Neural cell (in vitro differentiated cells): ENCODE measurements around the gene TFDP1. TPM values are rescaled to one million over a fixed set of nuclear protein-coding genes. Genes with fewer than 3 reads are reported as not detected.

ENCODE experiments used
- H2AFZ ChIP-seq: fragments of 200-600, 300-800 bp; sonication (generic), shearing (Covaris generic); 2 replicates; pipeline ENCODE4 v1.6.0; 2014; ENCODE audit warnings: low read depth, mild to moderate bottlenecking, antibody characterized with exemption, low read length, moderate library complexity
- H3F3A ChIP-seq: fragments of 200-600 bp; shearing (Covaris generic); 2 replicates; pipeline ENCODE4 v1.6.1; 2016; ENCODE audit warnings: mild to moderate bottlenecking, moderate library complexity, mixed read lengths, antibody characterized with exemption, low read length; ENCODE audit not compliant: insufficient read depth, poor library complexity, severe bottlenecking
- H3K27ac ChIP-seq: fragments of 200-600, 300-800 bp; sonication (generic), shearing (Covaris generic); 2 replicates; pipeline ENCODE4 v1.5.1; 2014; ENCODE audit warnings: mild to moderate bottlenecking, low read length, moderate library complexity
- H3K27me3 ChIP-seq: fragments of 300-800, 200-600 bp; sonication (generic), shearing (Covaris generic); 2 replicates; pipeline ENCODE4 v1.6.0; 2014; ENCODE audit warnings: mild to moderate bottlenecking, low read depth, low read length, moderate library complexity; ENCODE audit not compliant: insufficient read depth
- H3K36me3 ChIP-seq: fragments of 300-800, 200-600 bp; sonication (generic), shearing (Covaris generic); 2 replicates; pipeline ENCODE4 v1.5.1; 2014; ENCODE audit warnings: mild to moderate bottlenecking, antibody characterized with exemption, low read length, moderate library complexity; ENCODE audit not compliant: insufficient read depth
- H3K4me2 ChIP-seq: fragments of 300-800, 200-600 bp; sonication (generic), shearing (Covaris generic); 2 replicates; pipeline ENCODE4 v1.6.0; 2014; ENCODE audit warnings: mild to moderate bottlenecking, low read length
- H3K4me3 ChIP-seq: fragments of 300-800, 200-600 bp; sonication (generic), shearing (Covaris generic); 2 replicates; pipeline ENCODE4 v1.5.1; 2014; ENCODE audit warnings: mild to moderate bottlenecking, low read length, moderate library complexity
- H3K79me2 ChIP-seq: fragments of 200-600 bp; shearing (Covaris generic); replicated peaks from 2 replicates; pipeline ENCODE4 v1.6.0; 2014; ENCODE audit warnings: mild to moderate bottlenecking, low read length, moderate library complexity; ENCODE audit not compliant: insufficient read depth
- H3K9ac ChIP-seq: fragments of 300-800, 200-600 bp; sonication (generic), shearing (Covaris generic); 2 replicates; pipeline ENCODE4 v1.6.1; 2016; ENCODE audit warnings: mild to moderate bottlenecking, low read length, mixed read lengths
- H3K9me2 ChIP-seq: fragments of 200-600 bp; shearing (Covaris generic); 2 replicates; pipeline ENCODE4 v1.6.1; 2016; ENCODE audit warnings: mild to moderate bottlenecking, low read length, mixed read lengths; ENCODE audit not compliant: insufficient read depth
- H3K9me3 ChIP-seq: fragments of 200-600, 300-800 bp; sonication (generic), shearing (Covaris generic); 2 replicates; pipeline ENCODE4 v1.6.1; 2016; ENCODE audit warnings: mild to moderate bottlenecking, mixed run types, low read length, moderate library complexity, mixed read lengths
- H4K20me1 ChIP-seq: fragments of 200-600 bp; shearing (Covaris generic); 2 replicates; pipeline ENCODE4 v1.6.1; 2016; ENCODE audit warnings: mild to moderate bottlenecking, mixed run types; ENCODE audit not compliant: insufficient read depth
- EP300 ChIP-seq: fragments of 450-650 bp; conservative IDR thresholded peaks from 2 replicates; pipeline ENCODE4 v1.6.1; 2014; ENCODE audit warnings: antibody characterized with exemption, mild to moderate bottlenecking, moderate library complexity; ENCODE audit not compliant: poor library complexity, severe bottlenecking
- EZH2 ChIP-seq: fragments of 200-600, 300-800 bp; shearing (Covaris generic), sonication (generic); IDR thresholded peaks from 2 replicates; pipeline ENCODE4 v1.6.1; 2014; ENCODE audit warnings: antibody characterized with exemption, low read length, borderline replicate concordance, mild to moderate bottlenecking; ENCODE audit not compliant: insufficient read depth, poor library complexity, severe bottlenecking
- MXI1 ChIP-seq: fragments of 450-650 bp; conservative IDR thresholded peaks from 2 replicates; pipeline ENCODE4 v1.6.1; 2014; ENCODE audit warnings: antibody characterized with exemption, mild to moderate bottlenecking; ENCODE audit not compliant: poor library complexity, severe bottlenecking
- POLR2AphosphoS5 ChIP-seq: IDR thresholded peaks from 2 replicates; pipeline ENCODE4 v1.6.1; 2012
- RAD21 ChIP-seq: fragments of 450-650 bp; conservative IDR thresholded peaks from 2 replicates; pipeline ENCODE4 v1.6.1; 2014; ENCODE audit warnings: antibody characterized with exemption, mild to moderate bottlenecking, moderate library complexity
- SMC3 ChIP-seq: fragments of 450-650 bp; conservative IDR thresholded peaks from 2 replicates; pipeline ENCODE4 v1.6.1; 2014; ENCODE audit warnings: antibody characterized with exemption, mild to moderate bottlenecking, moderate library complexity; ENCODE audit not compliant: poor library complexity
- TAF1 ChIP-seq: IDR thresholded peaks from 2 replicates; pipeline ENCODE4 v1.6.1; 2012; ENCODE audit warnings: low read depth
- polyA plus RNA-seq: library from polyadenylated mRNA; depleted of rRNA; stranded (reverse); fragments of >200 nt; gene quantifications from 2 replicates; pipeline ENCODE4 v1.2.3, GENCODE V29; 2014
- TF ChIP-seq, protein P1 (sequence below): fragments of 450-650 bp; IDR thresholded peaks from 2 replicates; pipeline ENCODE4 v1.5.1; 2014; ENCODE audit warnings: antibody characterized with exemption, mild to moderate bottlenecking, moderate library complexity; ENCODE audit not compliant: poor library complexity, severe bottlenecking
- TF ChIP-seq, protein P2 (sequence below): IDR thresholded peaks from 2 replicates; pipeline ENCODE4 v1.6.1; 2012; ENCODE audit warnings: borderline replicate concordance

The TFDP1 gene
- polyA plus RNA-seq, 1 donor from 2014 or later: 81.2 TPM

DNA sequence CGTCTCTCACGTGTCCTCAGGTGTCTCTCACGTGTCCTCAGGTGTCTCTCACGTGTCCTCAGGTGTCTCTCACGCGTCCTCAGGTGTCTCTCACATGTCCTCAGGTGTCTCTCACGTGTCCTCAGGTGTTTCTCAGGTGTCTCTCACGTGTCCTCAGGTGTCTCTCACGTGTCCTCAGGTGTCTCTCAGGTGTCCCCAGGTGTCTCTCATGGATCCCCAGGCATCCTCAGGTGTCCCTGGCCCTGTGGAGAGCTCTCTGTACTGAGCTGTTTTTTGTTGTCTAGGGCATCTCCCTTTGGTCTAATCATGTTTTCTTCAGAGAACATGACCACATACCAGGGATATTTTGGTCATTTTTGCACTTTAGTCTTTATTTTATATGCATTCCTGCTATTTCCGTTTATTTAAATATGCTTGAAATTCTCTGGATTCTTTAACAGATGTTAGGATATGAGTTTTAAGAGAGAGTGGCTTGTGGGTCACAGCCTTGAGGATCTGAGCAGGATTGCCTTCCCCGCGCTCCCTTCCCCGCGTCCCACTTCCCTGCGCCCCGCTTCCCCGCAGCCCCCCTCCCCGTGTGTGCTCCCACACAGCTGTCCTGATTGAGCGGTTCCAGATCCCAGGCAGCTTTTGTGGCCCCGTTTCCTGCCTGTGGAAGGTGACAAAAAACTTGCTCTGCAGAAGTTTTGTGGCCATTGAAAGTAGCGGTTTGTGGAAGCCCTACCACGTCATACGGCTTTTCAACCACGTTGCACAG lies 41.6 kb downstream of the TFDP1 start:
- no peaks in the 10 kb centered on the region for H3K36me3 ChIP-seq
- no peak overlapping the region for H3K27ac ChIP-seq
- H4K20me1 ChIP-seq: no peaks in the 10 kb centered on the region
- no peaks in the 10 kb centered on the region for H3K9me3 ChIP-seq
- H3F3A ChIP-seq: no peaks in the 10 kb centered on the region
- H3K27me3 ChIP-seq: no peaks in the 10 kb centered on the region
- no peak overlapping the region for H3K4me2 ChIP-seq
- TF ChIP-seq RAD21: no peak
- TF ChIP-seq, protein P1, sequence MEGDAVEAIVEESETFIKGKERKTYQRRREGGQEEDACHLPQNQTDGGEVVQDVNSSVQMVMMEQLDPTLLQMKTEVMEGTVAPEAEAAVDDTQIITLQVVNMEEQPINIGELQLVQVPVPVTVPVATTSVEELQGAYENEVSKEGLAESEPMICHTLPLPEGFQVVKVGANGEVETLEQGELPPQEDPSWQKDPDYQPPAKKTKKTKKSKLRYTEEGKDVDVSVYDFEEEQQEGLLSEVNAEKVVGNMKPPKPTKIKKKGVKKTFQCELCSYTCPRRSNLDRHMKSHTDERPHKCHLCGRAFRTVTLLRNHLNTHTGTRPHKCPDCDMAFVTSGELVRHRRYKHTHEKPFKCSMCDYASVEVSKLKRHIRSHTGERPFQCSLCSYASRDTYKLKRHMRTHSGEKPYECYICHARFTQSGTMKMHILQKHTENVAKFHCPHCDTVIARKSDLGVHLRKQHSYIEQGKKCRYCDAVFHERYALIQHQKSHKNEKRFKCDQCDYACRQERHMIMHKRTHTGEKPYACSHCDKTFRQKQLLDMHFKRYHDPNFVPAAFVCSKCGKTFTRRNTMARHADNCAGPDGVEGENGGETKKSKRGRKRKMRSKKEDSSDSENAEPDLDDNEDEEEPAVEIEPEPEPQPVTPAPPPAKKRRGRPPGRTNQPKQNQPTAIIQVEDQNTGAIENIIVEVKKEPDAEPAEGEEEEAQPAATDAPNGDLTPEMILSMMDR: no peak
- TF ChIP-seq SMC3: no peak
- TF ChIP-seq, protein P2, sequence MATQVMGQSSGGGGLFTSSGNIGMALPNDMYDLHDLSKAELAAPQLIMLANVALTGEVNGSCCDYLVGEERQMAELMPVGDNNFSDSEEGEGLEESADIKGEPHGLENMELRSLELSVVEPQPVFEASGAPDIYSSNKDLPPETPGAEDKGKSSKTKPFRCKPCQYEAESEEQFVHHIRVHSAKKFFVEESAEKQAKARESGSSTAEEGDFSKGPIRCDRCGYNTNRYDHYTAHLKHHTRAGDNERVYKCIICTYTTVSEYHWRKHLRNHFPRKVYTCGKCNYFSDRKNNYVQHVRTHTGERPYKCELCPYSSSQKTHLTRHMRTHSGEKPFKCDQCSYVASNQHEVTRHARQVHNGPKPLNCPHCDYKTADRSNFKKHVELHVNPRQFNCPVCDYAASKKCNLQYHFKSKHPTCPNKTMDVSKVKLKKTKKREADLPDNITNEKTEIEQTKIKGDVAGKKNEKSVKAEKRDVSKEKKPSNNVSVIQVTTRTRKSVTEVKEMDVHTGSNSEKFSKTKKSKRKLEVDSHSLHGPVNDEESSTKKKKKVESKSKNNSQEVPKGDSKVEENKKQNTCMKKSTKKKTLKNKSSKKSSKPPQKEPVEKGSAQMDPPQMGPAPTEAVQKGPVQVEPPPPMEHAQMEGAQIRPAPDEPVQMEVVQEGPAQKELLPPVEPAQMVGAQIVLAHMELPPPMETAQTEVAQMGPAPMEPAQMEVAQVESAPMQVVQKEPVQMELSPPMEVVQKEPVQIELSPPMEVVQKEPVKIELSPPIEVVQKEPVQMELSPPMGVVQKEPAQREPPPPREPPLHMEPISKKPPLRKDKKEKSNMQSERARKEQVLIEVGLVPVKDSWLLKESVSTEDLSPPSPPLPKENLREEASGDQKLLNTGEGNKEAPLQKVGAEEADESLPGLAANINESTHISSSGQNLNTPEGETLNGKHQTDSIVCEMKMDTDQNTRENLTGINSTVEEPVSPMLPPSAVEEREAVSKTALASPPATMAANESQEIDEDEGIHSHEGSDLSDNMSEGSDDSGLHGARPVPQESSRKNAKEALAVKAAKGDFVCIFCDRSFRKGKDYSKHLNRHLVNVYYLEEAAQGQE: no peak
- no peak for TF ChIP-seq EZH2
- TF ChIP-seq MXI1: no peak
- no peak for TF ChIP-seq EP300
- no peak for TF ChIP-seq POLR2AphosphoS5
- no peak for TF ChIP-seq TAF1
- no peak overlapping the region for H3K9ac ChIP-seq
- H3K9me2 ChIP-seq: no peaks in the 10 kb centered on the region
- no peaks in the 10 kb centered on the region for H3K79me2 ChIP-seq
- no peak overlapping the region for H3K4me3 ChIP-seq
- no peak overlapping the region for H2AFZ ChIP-seq

DNA sequence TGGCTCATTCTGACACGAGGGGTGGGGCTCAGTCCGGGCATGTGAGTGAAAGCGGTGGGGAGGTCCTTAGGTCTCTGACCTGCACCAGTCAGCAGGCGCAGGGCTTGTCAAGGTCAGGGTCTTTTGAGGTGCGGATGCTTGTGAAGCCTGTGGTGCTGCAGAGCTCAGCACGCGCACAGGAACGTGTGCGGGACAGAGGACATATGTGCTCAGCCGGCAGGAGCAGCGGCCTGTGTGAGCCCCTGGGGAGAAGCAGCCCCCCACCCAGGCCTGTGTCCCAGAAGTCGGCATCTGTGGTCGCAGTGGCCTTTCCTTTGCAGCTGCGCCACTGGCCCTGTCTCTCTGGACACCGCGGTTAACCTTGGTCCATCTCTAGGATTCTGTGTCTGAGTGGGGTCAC lies 42.6 kb downstream of the TFDP1 start:
- H3K4me2 ChIP-seq: no peak overlapping the region
- H3K9me3 ChIP-seq: no peaks in the 10 kb centered on the region
- H3K27me3 ChIP-seq: no peaks in the 10 kb centered on the region
- no peaks in the 10 kb centered on the region for H3F3A ChIP-seq
- no peak overlapping the region for H2AFZ ChIP-seq
- no peaks in the 10 kb centered on the region for H4K20me1 ChIP-seq
- H3K9me2 ChIP-seq: no peaks in the 10 kb centered on the region
- TF ChIP-seq SMC3 (no peak), POLR2AphosphoS5 (no peak), TAF1 (no peak), RAD21 (no peak), EZH2 (no peak), MXI1 (no peak), EP300 (no peak)
- TF ChIP-seq, protein P2: no peak
- TF ChIP-seq, protein P1: no peak
- no peak overlapping the region for H3K4me3 ChIP-seq
- H3K9ac ChIP-seq: no peak overlapping the region
- H3K79me2 ChIP-seq: no peaks in the 10 kb centered on the region
- H3K36me3 ChIP-seq: no peaks in the 10 kb centered on the region
- H3K27ac ChIP-seq: no peak overlapping the region
